HG03571 (cell line): ENCODE measurements around the gene CXXC1.
"Not testable (repeated sequence)": the region's sequence is repeated elsewhere in the genome, so short reads cannot be mapped to it uniquely, and the experiment has no call there.

ENCODE experiments used
- ATAC-seq: cut with Tn5 transposase; IDR thresholded peaks from one replicate; pipeline ENCODE4 v1.9.1; 2021; ENCODE audit not compliant: unreplicated experiment

The CXXC1 gene

DNA sequence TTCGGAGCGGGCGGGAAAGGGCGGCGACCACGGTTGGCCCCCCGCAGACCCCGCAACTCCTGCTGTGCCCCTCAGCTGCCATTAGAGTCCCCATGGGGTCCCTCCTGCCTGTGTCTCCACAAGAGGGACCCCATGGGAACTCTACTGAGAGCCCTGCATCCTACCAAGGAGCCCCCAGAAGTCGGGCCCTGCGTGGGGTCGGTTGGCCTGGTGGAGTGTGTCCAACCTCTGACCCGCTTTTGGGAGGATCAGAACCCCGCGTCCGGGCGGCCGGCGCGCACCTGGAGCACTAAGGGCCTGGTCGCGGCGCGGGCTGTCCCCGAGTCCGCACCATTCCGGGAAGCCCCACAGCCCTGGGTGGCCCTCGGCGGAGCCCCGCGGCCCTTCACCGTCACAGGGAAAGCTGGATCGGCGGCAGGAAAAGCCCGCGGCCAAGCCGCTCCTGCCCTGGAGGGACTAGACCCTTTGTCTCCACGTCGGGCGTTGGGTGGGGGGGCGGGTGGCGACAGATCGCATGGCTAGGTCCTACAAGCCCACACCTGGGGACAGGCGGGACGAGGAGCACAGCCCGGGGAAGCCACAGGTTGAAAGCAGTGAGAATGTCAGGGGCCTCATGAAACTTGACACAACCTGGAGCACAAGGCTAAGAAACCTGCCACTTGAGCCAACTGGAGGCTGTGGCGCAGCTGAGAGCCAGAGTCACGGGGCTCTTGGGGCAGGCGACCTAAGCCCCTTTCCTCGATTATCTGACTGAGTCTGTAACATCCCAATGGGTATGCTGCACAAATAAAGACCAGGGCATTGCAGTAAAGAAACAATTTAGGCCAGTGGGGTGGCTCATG, 11.2 kb upstream of the CXXC1 start:
- peak; percentile 5 for ATAC-seq

DNA sequence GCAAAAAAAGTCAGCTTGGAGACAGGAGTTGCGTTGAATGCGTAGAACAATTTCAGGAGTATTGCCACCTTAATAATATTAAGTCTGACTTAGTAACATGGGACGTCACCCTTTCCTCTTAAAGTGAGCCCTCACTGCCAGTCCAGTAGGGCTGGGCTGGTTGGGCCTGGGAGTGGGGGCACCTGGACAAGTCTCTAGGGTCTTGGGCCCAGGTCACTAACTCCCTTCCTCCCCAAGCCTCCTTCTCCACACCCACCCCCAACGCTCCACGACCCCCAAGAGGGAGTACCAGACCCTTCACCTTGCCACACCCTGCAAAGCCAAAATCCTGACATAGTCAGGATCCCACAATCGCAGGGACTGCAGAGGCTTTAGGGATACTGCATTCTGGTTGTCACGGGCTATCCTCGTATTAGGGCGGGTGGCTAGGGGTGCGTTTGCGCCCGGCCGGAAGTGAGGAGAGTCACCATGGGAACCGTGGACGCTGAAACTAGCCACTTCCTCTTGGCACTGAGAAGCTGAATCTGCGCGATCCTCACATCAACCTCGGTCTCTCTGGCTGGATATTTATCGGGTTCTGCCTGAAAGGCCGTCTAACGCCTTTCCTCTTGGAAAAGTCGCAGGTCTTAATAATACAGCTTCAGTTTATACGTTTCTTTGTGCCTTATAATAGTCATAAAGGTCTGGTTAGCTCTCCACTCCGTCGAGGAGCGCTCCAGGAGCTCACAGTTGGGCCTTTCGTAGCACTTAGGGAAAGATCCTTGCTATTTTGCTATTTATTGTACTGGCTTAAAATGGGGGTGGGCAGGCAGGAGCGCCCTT, 10.3 kb upstream of the CXXC1 start:
- ATAC-seq, result peak; percentile 99

DNA sequence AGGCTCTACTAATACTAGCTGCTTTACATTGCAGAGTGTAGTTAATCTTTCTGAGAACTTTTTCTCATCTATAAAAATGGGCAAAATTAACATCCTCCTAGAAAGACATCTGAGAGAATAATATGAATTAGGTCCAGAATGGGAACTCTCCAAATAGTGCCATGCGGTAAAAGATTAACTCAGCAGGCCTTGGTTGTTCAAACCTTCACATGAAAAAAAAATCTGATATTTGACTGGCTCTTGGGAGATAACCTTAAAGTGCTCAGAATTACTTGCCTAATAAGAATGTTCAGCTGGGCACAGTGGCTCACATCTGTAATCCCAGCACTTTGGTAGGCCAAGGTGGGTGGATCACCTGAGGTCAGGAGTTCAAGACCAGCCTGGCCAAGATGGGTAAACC, 5.5 kb upstream of the CXXC1 start:
- no peak for ATAC-seq

DNA sequence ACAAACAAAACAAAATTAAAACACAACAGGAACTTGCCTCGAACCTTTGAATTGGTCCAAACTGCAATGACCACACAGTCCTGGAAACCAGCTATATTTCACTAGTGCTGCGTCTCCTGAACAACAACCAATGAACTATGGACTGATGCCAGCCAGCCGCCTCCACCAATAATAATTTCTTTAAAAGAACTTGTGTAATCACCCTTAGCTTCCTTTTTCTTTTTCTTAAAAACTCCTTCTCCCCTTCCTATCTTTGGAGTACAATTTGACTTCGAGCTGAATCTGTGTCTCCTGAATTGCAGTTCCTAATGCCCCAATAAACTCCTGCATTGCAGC, 1.6 kb upstream of the CXXC1 start:
- ATAC-seq, result no peak

DNA sequence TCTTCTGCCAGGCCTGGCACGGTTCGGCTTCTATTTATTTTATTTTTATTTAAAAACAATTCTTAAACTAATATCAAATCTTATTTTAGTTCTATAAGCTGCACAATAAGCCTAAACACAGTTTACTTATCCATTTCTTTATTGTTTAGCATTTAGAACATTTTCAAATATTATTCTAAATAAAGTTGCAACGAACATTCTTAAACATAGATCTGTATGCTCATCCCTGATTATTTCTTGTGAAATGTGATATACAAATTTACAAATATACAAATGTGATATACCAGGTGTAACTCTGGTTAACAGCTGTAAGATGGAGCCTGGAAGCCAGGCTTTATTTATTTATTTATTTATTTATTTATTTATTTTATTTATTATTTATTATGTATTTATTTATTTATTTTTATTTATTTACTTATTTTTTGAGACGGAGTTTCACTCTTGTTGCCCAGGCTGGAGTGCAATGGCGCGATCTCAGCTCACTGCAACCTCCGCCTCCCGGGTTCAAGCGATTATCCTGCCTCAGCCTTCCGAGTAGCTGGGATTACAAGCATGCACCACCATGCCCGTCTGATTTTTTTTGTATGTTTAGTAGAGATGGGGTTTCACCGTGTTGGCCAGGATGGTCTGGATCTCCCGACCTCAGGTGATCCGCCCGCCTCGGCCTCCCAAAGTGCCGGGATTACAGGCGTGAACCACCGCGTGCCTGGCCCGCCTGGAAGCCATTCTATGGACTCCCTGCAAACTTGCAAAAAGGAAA, 1.0 kb upstream of the CXXC1 start:
- ATAC-seq, result not testable (repeated sequence)

GRCh38 chr18:50287028-50287440, 458 bp downstream of the CXXC1 start:
- ATAC-seq, result no peak

- ATAC-seq, result no peak
Measured at GRCh38 chr18:50286391-50287027, 983 bp downstream of the CXXC1 start.

DNA sequence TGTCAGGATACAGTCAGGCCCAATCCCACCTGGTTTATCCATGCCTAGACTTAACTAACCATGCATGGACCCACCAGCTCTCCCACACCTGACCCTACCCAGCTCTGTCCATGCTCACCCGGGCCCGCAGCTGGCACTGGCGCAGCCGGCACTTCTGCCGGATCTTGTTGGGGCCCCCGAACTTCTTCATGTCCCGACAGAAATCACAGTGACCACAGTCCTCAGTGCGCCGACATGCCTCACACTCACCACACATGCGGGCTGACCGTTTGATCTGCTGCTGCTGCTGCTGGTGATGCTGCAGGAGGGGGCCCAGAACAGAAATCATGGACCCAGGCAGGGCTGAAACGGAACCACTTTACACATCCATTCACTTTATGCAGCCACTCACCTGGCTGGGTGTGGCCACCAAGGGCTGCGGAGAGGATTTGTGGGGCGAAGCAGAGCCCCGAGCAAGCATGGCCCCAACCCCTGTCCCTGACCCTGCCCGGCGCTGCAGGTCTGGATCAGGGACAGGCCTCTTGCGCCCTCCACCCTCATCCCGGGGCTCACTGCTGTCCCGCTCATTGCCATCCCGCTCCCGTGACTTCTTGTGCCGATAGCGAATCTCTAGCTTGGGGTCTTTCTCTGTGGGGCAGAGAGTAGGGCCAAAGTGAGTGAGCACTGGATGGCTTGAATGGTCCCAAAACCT, 1.7 kb downstream of the CXXC1 start:
- ATAC-seq, result no peak

GRCh38 chr18:50285071-50285470, 2.4 kb downstream of the CXXC1 start:
- no peak for ATAC-seq

- ATAC-seq, result no peak
Measured at GRCh38 chr18:50284255-50284885, 3.1 kb downstream of the CXXC1 start.

DNA sequence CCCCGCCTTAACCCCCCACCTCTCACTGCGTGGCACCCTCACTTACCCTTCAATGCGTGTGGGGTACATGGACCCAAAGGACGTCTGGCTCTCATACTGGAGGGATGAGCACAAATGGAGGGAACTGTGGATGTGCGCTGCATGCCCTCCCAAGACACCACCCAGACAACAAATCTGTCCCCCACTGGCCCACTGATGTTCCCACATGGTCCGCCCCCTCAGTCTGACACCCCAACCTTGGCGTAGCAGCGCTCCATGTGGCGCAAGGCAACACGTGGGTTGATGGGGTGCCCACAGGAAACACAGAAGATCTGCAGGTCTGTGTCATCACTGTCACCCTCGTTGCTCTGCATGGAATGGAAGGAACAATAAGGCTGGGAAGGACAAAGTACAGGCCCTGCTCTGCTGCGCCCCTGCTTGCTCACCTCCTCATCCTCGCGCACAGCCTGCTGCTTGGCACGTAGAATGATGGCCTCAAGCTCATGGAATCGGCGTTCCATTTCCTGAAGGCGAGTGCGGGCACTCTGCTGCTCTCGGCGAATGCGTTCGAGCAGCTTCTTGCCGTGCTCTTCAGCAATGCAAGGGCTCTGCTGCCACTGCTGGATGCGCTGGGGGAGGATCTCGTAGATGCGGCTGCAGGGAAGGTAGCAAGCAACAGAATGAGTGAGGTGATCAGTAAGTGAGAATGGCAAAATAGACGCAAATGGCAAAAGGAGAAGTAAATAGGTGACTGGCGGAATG, 3.9 kb downstream of the CXXC1 start:
- no peak for ATAC-seq

- ATAC-seq, result no peak
Measured at GRCh38 chr18:50282521-50283335, 4.8 kb downstream of the CXXC1 start.

- no peak for ATAC-seq
Measured at GRCh38 chr18:50281972-50282520, 5.4 kb downstream of the CXXC1 start.

DNA sequence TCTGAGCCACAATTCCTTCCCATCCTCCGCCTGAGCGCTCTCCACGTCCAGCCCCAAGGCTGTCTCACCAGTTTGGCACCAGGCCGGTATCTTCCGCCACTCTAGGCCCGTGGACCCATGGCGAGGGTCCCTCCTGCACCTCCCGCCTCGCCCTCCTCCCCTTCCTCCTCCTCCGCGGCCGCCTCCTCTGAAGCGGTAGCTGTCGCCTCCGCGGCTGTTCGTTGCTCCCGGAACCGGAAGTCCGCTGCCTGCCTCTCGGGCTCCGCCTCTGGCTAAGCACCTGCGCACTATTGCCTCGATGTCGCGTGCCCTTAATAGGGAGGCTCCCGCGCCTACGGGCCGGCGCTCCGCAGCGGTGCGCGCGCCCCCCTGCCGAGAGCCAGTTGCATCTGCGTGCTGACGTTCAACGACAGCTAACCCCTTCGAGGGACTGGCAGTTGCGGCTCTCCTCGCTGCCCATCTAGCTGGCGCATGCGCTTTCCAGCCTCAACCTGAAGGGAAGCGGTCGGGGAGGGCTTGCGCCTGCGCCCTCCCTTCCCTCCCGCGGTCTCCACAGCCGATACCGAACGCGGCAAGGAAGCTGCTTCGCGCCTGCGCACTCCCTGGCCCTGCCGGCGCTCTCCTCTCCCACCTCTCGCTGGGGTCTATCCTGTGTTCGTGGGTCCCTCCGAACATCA, 6.1 kb downstream of the CXXC1 start, which contains the start of gene MBD1:
Gene MBD1, minus strand, starts transcription at position 229 of the 677 bp plus-strand sequence. CDS start 1,531 bp downstream, outside the sequence.
- peak; percentile 85 for ATAC-seq

GRCh38 chr18:50280707-50281294, 6.7 kb downstream of the CXXC1 start:
- ATAC-seq, result no peak

DNA sequence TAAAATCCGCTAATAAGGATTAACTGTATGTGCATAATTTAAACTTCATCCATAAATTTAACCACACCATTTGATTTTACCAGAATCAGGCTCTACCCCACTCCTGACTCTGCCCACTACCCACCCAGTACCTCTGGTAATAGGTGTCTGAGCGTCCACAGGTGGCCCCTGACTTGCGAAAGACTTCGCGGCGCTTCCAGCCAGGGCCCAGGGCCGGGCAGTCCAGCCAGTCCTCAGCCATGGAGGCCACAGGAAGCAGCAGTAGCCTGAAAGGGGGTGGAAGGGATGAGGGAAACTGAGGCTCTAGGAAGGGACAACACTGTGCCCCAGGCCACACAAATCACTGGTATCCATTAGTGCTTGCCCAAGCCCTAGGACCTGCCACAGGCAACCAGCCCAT, 7.7 kb downstream of the CXXC1 start:
- no peak for ATAC-seq

- ATAC-seq, result no peak
Measured at GRCh38 chr18:50277942-50278341, 9.6 kb downstream of the CXXC1 start.
